Kidney (tissue), 14 donors: Measurements from ENCODE around the gene PKDREJ. TPM values are rescaled to one million over a fixed set of nuclear protein-coding genes. Genes with fewer than 3 reads are reported as not detected.

ENCODE experiments used
- DNase-seq, 5 donors: peaks; one replicate each; pipeline ENCODE4 v3.0.0-alpha.2; 2013 to 2020
- FAIRE-seq: peaks from 2 replicates; lab custom pipeline; 2012; peaks lifted over from hg19 to GRCh38; lab: Jason Lieb, UNC
- H3K27ac ChIP-seq, 2 donors: one replicate each; pipeline ENCODE4 v1.7.0; 2013; ENCODE audit warnings: low read depth in 2 of 2, low read length in 2 of 2, inconsistent platforms in 1 of 2
- H3K27me3 ChIP-seq: one replicate; pipeline ENCODE4 v1.7.1; 2013; ENCODE audit warnings: low read length, inconsistent platforms; ENCODE audit not compliant: control insufficient read depth, insufficient read depth
- H3K36me3 ChIP-seq, 3 donors: one replicate each; pipeline versions ENCODE4 v1.7.0 to v1.7.1; 2013; ENCODE audit warnings: low read length in 3 of 3, control low read depth in 1 of 3, inconsistent platforms in 1 of 3; ENCODE audit not compliant: insufficient read depth in 3 of 3, control insufficient read depth in 2 of 3
- H3K4me1 ChIP-seq, 3 donors: one replicate each; pipeline versions ENCODE4 v1.7.0 to v1.7.1; 2013; ENCODE audit warnings: low read length in 3 of 3, inconsistent platforms in 1 of 3, low read depth in 1 of 3; ENCODE audit not compliant: control insufficient read depth in 2 of 3, insufficient read depth in 2 of 3
- H3K4me3 ChIP-seq, 3 donors: one replicate each; pipeline versions ENCODE4 v1.7.0 to v1.8.1; 2013; ENCODE audit warnings: low read length in 3 of 3, control low read depth in 1 of 3, inconsistent platforms in 1 of 3
- H3K9ac ChIP-seq, 3 donors: one replicate each; pipeline versions ENCODE4 v1.7.0 to v1.7.1; 2013; ENCODE audit warnings: low read length in 3 of 3, control low read depth in 1 of 3, inconsistent platforms in 1 of 3
- H3K9me3 ChIP-seq, 3 donors: one replicate each; pipeline versions ENCODE4 v1.7.0 to v1.7.1; 2013; ENCODE audit warnings: low read length in 3 of 3, control low read depth in 1 of 3, inconsistent platforms in 1 of 3; ENCODE audit not compliant: control insufficient read depth in 2 of 3, insufficient read depth in 1 of 3
- intact Hi-C: fragments of 100-400 bp; cut with DNase I; formaldehyde crosslinking; loops from one replicate; pipeline ENCODE4 v1.11.1; 2022
- polyA plus RNA-seq: library from polyadenylated mRNA; stranded (reverse); fragments of 350-450 nt; fragmentation: Illumina TruSeq; extraction: RNeasy Lipid Tissue Mini Kit (QIAGEN cat#74804); gene quantifications from one replicate; pipeline ENCODE4 v1.2.3, GENCODE V29; 2014; ENCODE audit warnings: low read depth, low replicate concordance; ENCODE audit not compliant: insufficient read depth
- total RNA-seq: library from RNA; stranded (reverse); fragmentation: NEBNext Ultra II Directional; extraction: Animal tissue kit (Norgen Biotek cat#: 25700); gene quantifications from one replicate; pipeline ENCODE4 v1.2.1, GENCODE V29; 2021
- TF ChIP-seq, protein P1 (sequence below): IDR thresholded peaks from 3 replicates; pipeline ENCODE4 v1.5.1; 2012; ENCODE audit warnings: mild to moderate bottlenecking, moderate library complexity, borderline replicate concordance; ENCODE audit not compliant: insufficient read depth; ENCODE audit errors: extremely low read depth
- donor health status: control.
- donor health status: control.
- donor health status: control.
- donor health status: control.
- donor health status: control.
- donor health status: DM: yes; HTN: yes; CAD: no.
- donor health status: Normal renal cell carcinoma (clear cell type).

The PKDREJ gene
- total and polyA plus RNA-seq, 2 donors from 2014 or later, result 0.06 to 0.15 TPM

DNA sequence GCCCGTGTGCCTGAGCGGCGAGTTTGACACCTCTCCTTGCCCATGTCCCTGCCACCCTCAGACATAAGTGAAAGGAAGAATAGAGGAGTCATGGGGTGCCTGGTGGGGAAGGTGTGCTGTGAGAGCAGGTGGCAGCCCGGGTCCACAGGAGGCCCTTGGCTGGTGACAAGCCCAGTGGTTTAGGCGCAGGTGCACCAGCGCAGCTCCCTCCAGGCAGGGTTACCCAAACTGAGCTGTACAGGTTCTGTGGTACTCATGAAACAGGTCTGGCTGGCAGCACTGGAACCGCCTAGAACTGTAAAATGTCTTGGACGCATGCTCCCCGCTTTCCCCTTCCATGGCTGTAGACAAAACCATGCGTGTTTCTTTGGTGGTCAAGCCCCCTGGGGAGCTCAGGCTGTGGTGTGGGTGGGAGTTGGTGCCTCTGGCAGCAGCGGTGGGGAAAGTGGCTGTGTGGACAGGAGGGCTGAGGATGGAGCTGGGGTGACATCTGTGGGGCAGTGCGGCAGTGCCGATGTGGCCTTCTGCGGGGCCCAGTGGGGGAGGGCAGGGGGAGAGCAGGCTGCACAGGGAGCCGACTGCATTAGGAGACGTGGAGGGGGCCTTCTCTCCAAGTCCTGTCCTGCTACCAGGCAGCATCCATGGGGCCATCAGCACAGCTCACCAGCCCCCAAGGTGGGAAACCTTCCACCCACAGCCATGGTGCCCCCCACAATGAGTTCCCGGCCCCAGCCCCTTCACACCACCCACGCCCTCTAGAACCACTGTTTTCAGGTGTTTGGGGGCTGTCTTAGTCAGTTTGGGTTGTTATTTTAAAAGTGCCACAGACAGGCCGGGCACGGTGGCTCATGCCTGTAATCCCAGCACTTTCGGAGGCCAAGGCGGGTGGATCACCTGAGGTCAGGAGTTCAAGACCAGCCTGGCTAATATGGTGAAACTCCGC lies 28.0 kb upstream of the PKDREJ start:
- H3K9ac ChIP-seq, result no peak overlapping the region
- peaks cover 0 to 15% (median 6%) of the 10 kb centered on the region in 3 donors for H3K4me1 ChIP-seq
- no peak for FAIRE-seq
- intact Hi-C loops, result no loop called here
- H3K27ac ChIP-seq, result no peak overlapping the region
- H3K9me3 ChIP-seq, result no peaks in the 10 kb centered on the region
- TF ChIP-seq, protein P1, sequence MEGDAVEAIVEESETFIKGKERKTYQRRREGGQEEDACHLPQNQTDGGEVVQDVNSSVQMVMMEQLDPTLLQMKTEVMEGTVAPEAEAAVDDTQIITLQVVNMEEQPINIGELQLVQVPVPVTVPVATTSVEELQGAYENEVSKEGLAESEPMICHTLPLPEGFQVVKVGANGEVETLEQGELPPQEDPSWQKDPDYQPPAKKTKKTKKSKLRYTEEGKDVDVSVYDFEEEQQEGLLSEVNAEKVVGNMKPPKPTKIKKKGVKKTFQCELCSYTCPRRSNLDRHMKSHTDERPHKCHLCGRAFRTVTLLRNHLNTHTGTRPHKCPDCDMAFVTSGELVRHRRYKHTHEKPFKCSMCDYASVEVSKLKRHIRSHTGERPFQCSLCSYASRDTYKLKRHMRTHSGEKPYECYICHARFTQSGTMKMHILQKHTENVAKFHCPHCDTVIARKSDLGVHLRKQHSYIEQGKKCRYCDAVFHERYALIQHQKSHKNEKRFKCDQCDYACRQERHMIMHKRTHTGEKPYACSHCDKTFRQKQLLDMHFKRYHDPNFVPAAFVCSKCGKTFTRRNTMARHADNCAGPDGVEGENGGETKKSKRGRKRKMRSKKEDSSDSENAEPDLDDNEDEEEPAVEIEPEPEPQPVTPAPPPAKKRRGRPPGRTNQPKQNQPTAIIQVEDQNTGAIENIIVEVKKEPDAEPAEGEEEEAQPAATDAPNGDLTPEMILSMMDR, result no peak
- no peak overlapping the region for H3K4me3 ChIP-seq
- H3K36me3 ChIP-seq, result peaks cover 0 to 41% (median 9%) of the 10 kb centered on the region in 3 donors
- no peaks in the 10 kb centered on the region for H3K27me3 ChIP-seq
- DNase-seq, result no peak

DNA sequence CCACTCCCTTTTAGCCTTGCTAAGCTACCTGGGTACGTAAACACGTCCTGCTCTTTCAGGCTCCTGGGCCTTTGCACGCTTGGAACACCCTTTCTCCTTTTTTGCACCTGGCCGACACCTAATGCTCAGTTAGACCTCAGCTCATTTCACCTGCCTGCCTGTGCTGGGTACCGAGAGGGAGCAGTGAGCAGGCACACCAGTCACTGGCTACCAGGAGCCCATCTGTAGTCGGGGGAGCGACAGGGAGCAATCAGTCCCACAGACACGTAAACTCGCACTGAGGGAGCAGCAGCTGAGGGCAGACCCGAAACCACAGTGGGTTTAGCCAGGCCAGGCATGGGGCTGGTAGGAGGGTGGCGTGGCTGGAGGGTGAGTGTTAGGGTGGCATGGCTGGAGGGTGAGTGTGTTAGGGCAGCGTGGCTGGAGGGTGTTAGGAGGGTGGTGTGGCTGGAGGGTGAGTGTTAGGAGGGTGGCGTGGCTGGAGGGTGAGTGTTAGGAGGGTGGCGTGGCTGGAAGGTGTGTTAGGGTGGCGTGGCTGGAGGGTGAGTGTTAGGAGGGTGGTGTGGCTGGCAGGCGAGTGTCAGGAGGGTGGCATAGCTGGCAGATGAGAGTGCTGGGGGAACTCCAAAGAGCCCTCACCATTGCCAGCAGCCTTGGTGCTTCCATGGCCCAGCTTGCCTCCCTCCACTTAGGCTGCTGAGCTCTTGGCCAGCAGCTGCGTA lies 27.1 kb upstream of the PKDREJ start:
- H3K27me3 ChIP-seq, result no peaks in the 10 kb centered on the region
- H3K9me3 ChIP-seq, result no peaks in the 10 kb centered on the region
- FAIRE-seq, result no peak
- no peak for DNase-seq
- no peak overlapping the region for H3K27ac ChIP-seq
- H3K4me3 ChIP-seq, result no peak overlapping the region
- intact Hi-C loops, result no loop called here
- no peak overlapping the region for H3K9ac ChIP-seq
- H3K36me3 ChIP-seq, result peaks cover 0 to 46% (median 9%) of the 10 kb centered on the region in 3 donors
- TF ChIP-seq, protein P1, result no peak
- peaks cover 0 to 13% (median 0%) of the 10 kb centered on the region in 3 donors for H3K4me1 ChIP-seq

DNA sequence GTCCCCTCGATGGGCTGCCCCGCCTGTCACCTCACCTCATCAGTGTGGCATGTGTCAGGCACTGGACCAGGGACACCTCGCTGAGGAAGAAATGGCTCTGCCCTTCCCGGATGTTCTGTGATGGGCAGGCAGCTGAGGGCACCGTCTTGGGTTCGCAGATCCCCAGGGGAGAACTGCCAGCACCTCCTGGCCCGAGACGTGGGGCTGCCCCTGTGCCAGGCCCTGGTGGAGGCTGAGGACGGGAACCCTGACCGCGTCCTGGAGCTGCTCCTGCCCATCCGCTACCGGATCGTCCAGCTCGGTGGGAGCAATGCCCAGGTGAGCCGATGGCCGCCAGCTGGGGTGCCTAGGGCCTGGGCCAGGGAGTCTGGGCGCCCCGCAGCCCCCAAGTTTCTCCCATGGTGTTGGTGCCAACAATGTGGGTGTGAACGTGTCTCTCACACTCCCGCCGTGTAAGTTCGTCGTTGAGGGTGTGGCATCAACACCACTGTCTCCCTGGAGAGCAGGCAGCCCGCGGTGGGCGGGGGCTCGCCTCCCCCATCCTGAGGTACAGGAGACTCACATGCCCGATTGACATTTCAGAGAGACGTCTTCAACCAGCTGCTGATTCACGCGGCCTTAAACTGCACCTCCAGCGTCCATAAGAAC lies 26.2 kb upstream of the PKDREJ start:
- TF ChIP-seq, protein P1, result no peak
- no peak for FAIRE-seq
- no peaks in the 10 kb centered on the region for H3K27me3 ChIP-seq
- no peak overlapping the region for H3K4me3 ChIP-seq
- H3K9me3 ChIP-seq, result no peaks in the 10 kb centered on the region
- intact Hi-C loops, result no loop called here
- peaks cover 0 to 53% (median 14%) of the 10 kb centered on the region in 3 donors for H3K36me3 ChIP-seq
- DNase-seq, result no peak
- H3K4me1 ChIP-seq, result peaks cover 0 to 13% (median 0%) of the 10 kb centered on the region in 3 donors
- H3K27ac ChIP-seq, result no peak overlapping the region
- no peak overlapping the region for H3K9ac ChIP-seq
